Astrocyte (in vitro differentiated cells and primary cell): Measurements from ENCODE around the gene SLC22A4. TPM values are rescaled to one million over a fixed set of nuclear protein-coding genes. Genes with fewer than 3 reads are reported as not detected.

ENCODE experiments used
- DNase-seq: peaks from one replicate; pipeline ENCODE4 v3.0.0-alpha.2; 2010; ENCODE audit warnings: low read depth
- FAIRE-seq: peaks from 2 replicates; lab custom pipeline; 2011; peaks lifted over from hg19 to GRCh38; lab: Jason Lieb, UNC
- H2AFZ ChIP-seq: 2 replicates; pipeline ENCODE4 v1.6.0; 2012; ENCODE audit warnings: low read depth, low read length, inconsistent platforms
- H3K27ac ChIP-seq: 2 replicates; pipeline ENCODE4 v1.5.1; 2011; ENCODE audit warnings: low read depth, low read length, inconsistent platforms
- H3K27me3 ChIP-seq: 2 replicates; pipeline ENCODE4 v1.6.0; 2011; ENCODE audit warnings: low read length, inconsistent platforms; ENCODE audit not compliant: insufficient read depth
- H3K36me3 ChIP-seq: 2 replicates; pipeline ENCODE4 v1.5.1; 2011; ENCODE audit warnings: low read length, inconsistent platforms; ENCODE audit not compliant: insufficient read depth
- H3K4me1 ChIP-seq: 2 replicates; pipeline ENCODE4 v1.5.1; 2011; ENCODE audit warnings: low read length, inconsistent platforms; ENCODE audit not compliant: insufficient read depth
- H3K4me2 ChIP-seq: 2 replicates; pipeline ENCODE4 v1.6.0; 2012; ENCODE audit warnings: low read length, inconsistent platforms
- H3K4me3 ChIP-seq: 2 replicates; pipeline ENCODE4 v1.5.1; 2011; ENCODE audit warnings: low read depth, mild to moderate bottlenecking, low read length, inconsistent platforms; ENCODE audit not compliant: insufficient read depth
- H3K79me2 ChIP-seq: 2 replicates; pipeline ENCODE4 v1.6.0; 2012; ENCODE audit warnings: mild to moderate bottlenecking, low read length, inconsistent platforms; ENCODE audit not compliant: insufficient read depth
- H3K9ac ChIP-seq: 2 replicates; pipeline ENCODE4 v1.6.0; 2012; ENCODE audit warnings: mild to moderate bottlenecking, low read length, inconsistent platforms
- H3K9me3 ChIP-seq: 2 replicates; pipeline ENCODE4 v1.5.1; 2012; ENCODE audit warnings: low read depth, mild to moderate bottlenecking, low read length, inconsistent platforms; ENCODE audit not compliant: insufficient read depth
- H4K20me1 ChIP-seq: 2 replicates; pipeline ENCODE4 v1.6.0; 2012; ENCODE audit warnings: low read length, inconsistent platforms; ENCODE audit not compliant: insufficient read depth
- H3K27ac Mint-ChIP-seq: one replicate; pipeline ENCODE4 v1.8.0; 2021; ENCODE audit warnings: mild to moderate bottlenecking, mixed read lengths; ENCODE audit not compliant: unreplicated experiment
- H3K27me3 Mint-ChIP-seq: one replicate; pipeline ENCODE4 v1.8.0; 2021; ENCODE audit warnings: low read depth, mixed read lengths; ENCODE audit not compliant: unreplicated experiment
- H3K36me3 Mint-ChIP-seq: one replicate; pipeline ENCODE4 v1.8.0; 2021; ENCODE audit warnings: low read depth, mixed read lengths; ENCODE audit not compliant: unreplicated experiment
- H3K4me1 Mint-ChIP-seq: one replicate; pipeline ENCODE4 v1.8.0; 2021; ENCODE audit warnings: low read depth, mixed read lengths; ENCODE audit not compliant: unreplicated experiment
- H3K4me3 Mint-ChIP-seq: one replicate; pipeline ENCODE4 v1.8.0; 2021; ENCODE audit warnings: mild to moderate bottlenecking, moderate library complexity, mixed read lengths; ENCODE audit not compliant: unreplicated experiment
- H3K9me3 Mint-ChIP-seq: one replicate; pipeline ENCODE4 v1.8.0; 2021; ENCODE audit warnings: mild to moderate bottlenecking, mixed read lengths; ENCODE audit not compliant: unreplicated experiment
- EZH2 ChIP-seq: IDR thresholded peaks from 2 replicates; pipeline ENCODE4 v1.6.1; 2012; ENCODE audit warnings: mild to moderate bottlenecking, low read length, inconsistent platforms; ENCODE audit not compliant: insufficient read depth
- microRNA-seq: library from miRNA; unstranded; fragments of <30 nt; microRNA quantifications from one replicate; pipeline ENCODE4 v1.2.0, GENCODE V29; 2020
- total RNA-seq: library from RNA; stranded (reverse); gene quantifications from 2 replicates; pipeline ENCODE4 v1.2.1, GENCODE V29; 2021
- TF ChIP-seq, protein P1 (sequence below): IDR thresholded peaks from 2 replicates; pipeline ENCODE4 v1.5.1; 2011; ENCODE audit warnings: low read depth, mild to moderate bottlenecking, inconsistent platforms, low read length, moderate library complexity; ENCODE audit not compliant: insufficient read depth

SLC22A4 gene
- total RNA-seq, 1 donor from 2014 or later = 4.5 TPM

DNA sequence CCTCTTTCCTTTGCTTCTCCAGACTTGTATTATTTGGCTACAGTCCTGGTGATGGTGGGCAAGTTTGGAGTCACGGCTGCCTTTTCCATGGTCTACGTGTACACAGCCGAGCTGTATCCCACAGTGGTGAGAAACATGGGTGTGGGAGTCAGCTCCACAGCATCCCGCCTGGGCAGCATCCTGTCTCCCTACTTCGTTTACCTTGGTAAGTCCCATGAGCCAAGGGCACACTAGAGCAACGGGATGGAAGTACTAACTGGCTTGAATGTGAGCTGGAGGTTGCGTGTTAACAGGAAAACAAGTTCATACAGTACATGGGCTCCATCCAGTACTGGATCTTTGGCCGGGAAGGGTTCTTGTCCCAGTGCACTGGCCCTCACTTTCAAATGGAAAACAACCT, 98.2 kb downstream of the SLC22A4 start:
- H3K36me3 Mint-ChIP-seq = peaks cover 14% of the 10 kb centered on the region
- no peaks in the 10 kb centered on the region for H3K27me3 ChIP-seq
- H3K9me3 Mint-ChIP-seq = no peaks in the 10 kb centered on the region
- no peak overlapping the region for H3K27ac Mint-ChIP-seq
- no peak overlapping the region for H2AFZ ChIP-seq
- no peaks in the 10 kb centered on the region for H3K36me3 ChIP-seq
- no peaks in the 10 kb centered on the region for H4K20me1 ChIP-seq
- no peak overlapping the region for H3K9ac ChIP-seq
- DNase-seq (no peak), FAIRE-seq (no peak)
- no peak overlapping the region for H3K4me3 ChIP-seq
- H3K9me3 ChIP-seq = no peaks in the 10 kb centered on the region
- H3K4me2 ChIP-seq = no peak overlapping the region
- no peak for TF ChIP-seq EZH2
- TF ChIP-seq, protein P1, sequence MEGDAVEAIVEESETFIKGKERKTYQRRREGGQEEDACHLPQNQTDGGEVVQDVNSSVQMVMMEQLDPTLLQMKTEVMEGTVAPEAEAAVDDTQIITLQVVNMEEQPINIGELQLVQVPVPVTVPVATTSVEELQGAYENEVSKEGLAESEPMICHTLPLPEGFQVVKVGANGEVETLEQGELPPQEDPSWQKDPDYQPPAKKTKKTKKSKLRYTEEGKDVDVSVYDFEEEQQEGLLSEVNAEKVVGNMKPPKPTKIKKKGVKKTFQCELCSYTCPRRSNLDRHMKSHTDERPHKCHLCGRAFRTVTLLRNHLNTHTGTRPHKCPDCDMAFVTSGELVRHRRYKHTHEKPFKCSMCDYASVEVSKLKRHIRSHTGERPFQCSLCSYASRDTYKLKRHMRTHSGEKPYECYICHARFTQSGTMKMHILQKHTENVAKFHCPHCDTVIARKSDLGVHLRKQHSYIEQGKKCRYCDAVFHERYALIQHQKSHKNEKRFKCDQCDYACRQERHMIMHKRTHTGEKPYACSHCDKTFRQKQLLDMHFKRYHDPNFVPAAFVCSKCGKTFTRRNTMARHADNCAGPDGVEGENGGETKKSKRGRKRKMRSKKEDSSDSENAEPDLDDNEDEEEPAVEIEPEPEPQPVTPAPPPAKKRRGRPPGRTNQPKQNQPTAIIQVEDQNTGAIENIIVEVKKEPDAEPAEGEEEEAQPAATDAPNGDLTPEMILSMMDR = no peak
- H3K4me1 Mint-ChIP-seq = peaks cover 46% of the 10 kb centered on the region
- no peaks in the 10 kb centered on the region for H3K79me2 ChIP-seq
- peaks cover 30% of the 10 kb centered on the region for H3K4me1 ChIP-seq
- no peak overlapping the region for H3K27ac ChIP-seq
- peaks cover 4% of the 10 kb centered on the region for H3K27me3 Mint-ChIP-seq
- no peak overlapping the region for H3K4me3 Mint-ChIP-seq

DNA sequence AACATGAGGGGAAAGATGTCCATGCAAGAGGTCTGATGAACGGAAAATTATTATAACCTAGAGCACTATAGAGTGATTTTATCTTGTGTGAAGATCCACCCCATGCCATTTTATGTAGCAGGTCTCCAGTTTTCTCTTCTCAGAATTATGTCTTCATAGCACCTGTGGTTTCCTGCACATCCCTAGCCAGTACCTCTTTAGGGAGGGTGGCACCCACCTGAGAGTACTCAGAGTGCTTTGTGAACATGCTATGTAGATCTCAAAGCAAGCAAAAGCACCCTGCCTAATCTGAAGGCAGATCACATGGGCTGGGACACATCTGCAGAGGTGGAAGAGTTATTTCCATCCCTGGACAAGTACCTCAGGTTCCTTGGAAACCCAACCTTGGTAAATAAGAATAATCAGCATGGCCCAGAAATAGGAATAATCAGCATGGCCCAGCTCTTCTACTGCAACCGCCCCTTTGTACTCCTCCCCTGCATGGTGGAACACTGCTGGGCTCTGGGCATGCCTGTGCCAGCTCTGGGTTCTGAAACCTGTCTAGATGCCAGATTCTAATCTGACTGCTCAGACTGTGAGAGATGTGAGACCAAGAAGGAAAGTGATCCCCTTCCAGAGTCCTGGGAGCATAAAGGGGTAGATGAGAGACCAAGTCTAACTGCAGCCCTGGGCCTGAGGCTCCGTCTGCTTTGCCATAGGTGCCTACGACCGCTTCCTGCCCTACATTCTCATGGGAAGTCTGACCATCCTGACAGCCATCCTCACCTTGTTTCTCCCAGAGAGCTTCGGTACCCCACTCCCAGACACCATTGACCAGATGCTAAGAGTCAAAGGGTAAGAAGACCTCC, 99.0 kb downstream of the SLC22A4 start:
- H3K27ac ChIP-seq = no peak overlapping the region

More for the DNA sequence above, 99.0 kb downstream of the SLC22A4 start:
- peaks cover 38% of the 10 kb centered on the region for H3K4me1 Mint-ChIP-seq
- Histone ChIP-seq H3K4me2 (no peak overlapping the region), H3K9me3 (no peaks in the 10 kb centered on the region), H2AFZ (no peak overlapping the region), H3K4me1 (peaks cover 22% of the 10 kb centered on the region), H3K9ac (no peak overlapping the region), H3K36me3 (no peaks in the 10 kb centered on the region), H3K79me2 (no peaks in the 10 kb centered on the region), H3K4me3 (no peak overlapping the region), H3K27me3 (no peaks in the 10 kb centered on the region), H4K20me1 (no peaks in the 10 kb centered on the region)
- H3K36me3 Mint-ChIP-seq = peaks cover 14% of the 10 kb centered on the region
- H3K27ac Mint-ChIP-seq = no peak overlapping the region
- no peak overlapping the region for H3K4me3 Mint-ChIP-seq
- TF ChIP-seq, protein P1 = no peak
- TF ChIP-seq EZH2 = no peak
- FAIRE-seq (no peak), DNase-seq (no peak)
- peaks cover 6% of the 10 kb centered on the region for H3K27me3 Mint-ChIP-seq
- H3K9me3 Mint-ChIP-seq = no peaks in the 10 kb centered on the region

Small RNAs within 50 kb of the gene (microRNA-seq; reads per million reads assigned to microRNA genes)
- 1.1 reads per million for gene MIR3936

Other genes starting within 250 kb of the SLC22A4 start
- not detected in 2 replicates for gene IL3, start 233.7 kb upstream of the SLC22A4 start, total RNA-seq
- gene CSF2, start 220.6 kb upstream of the SLC22A4 start, total RNA-seq = not detected in 2 replicates
- gene P4HA2, start 66.5 kb upstream of the SLC22A4 start, total RNA-seq = 214 and 302 TPM in 2 replicates
- gene PDLIM4, start 36.7 kb upstream of the SLC22A4 start, total RNA-seq = 56.6 and 72.4 TPM in 2 replicates
- gene SLC22A5, start 75.3 kb downstream of the SLC22A4 start, total RNA-seq = 5.8 and 8.3 TPM in 2 replicates
- gene IRF1, start 196.4 kb downstream of the SLC22A4 start, total RNA-seq = 39.7 and 42.5 TPM in 2 replicates
- not detected in 2 replicates for gene IL5, start 249.1 kb downstream of the SLC22A4 start, total RNA-seq